NCI-H748 (cell line): ENCODE results near the gene CSF1R.
"Not testable (repeated sequence)": the region's sequence is repeated elsewhere in the genome, so short reads cannot be mapped to it uniquely, and the experiment has no call there.

Experiments
- DNase-seq: peaks from one replicate; lab custom pipeline; 2025; ENCODE audit not compliant: unreplicated experiment; lab: John Stamatoyannopoulos, UW

The CSF1R gene

GRCh38 chr5:150057511-150057910, 28.8 kb downstream of the CSF1R start:
- DNase-seq = no peak

- no peak for DNase-seq
Observed at GRCh38 chr5:150057052-150057451, 29.3 kb downstream of the CSF1R start.

GRCh38 chr5:150056075-150056443, 30.3 kb downstream of the CSF1R start:
- DNase-seq = no peak

GRCh38 chr5:150055326-150056074, 30.9 kb downstream of the CSF1R start:
- no peak for DNase-seq

- no peak for DNase-seq
Observed at GRCh38 chr5:150054569-150054968, 31.8 kb downstream of the CSF1R start.

GRCh38 chr5:150053713-150054392, 32.5 kb downstream of the CSF1R start:
- no peak for DNase-seq

- no peak for DNase-seq
Observed at GRCh38 chr5:150052956-150053712, 33.2 kb downstream of the CSF1R start.

- DNase-seq = no peak
Observed at GRCh38 chr5:150052226-150052955, 34.0 kb downstream of the CSF1R start.

- DNase-seq = no peak
Observed at GRCh38 chr5:150051657-150052195, 34.6 kb downstream of the CSF1R start.

GRCh38 chr5:150050172-150050811, 36.1 kb downstream of the CSF1R start:
- not testable (repeated sequence) for DNase-seq

GRCh38 chr5:150046031-150046430, 40.3 kb downstream of the CSF1R start:
- DNase-seq = no peak

GRCh38 chr5:150045549-150045948, 40.8 kb downstream of the CSF1R start:
- DNase-seq = no peak

- no peak for DNase-seq
Observed at GRCh38 chr5:150044712-150045111, 41.6 kb downstream of the CSF1R start.

- DNase-seq = no peak
Observed at GRCh38 chr5:150044329-150044681, 42.0 kb downstream of the CSF1R start.

GRCh38 chr5:150043657-150044328, 42.6 kb downstream of the CSF1R start:
- DNase-seq = no peak

GRCh38 chr5:150042459-150042858, 43.9 kb downstream of the CSF1R start:
- DNase-seq = no peak

- no peak for DNase-seq
Observed at GRCh38 chr5:150038547-150038946, 47.8 kb downstream of the CSF1R start.

GRCh38 chr5:150036513-150036912, 49.8 kb downstream of the CSF1R start:
- no peak for DNase-seq

GRCh38 chr5:150035139-150035895, 51.0 kb downstream of the CSF1R start:
- no peak for DNase-seq
